Gastroesophageal sphincter (tissue), 4 donors: ENCODE data around the gene MCF2L2. TPM values are rescaled to one million over a fixed set of nuclear protein-coding genes. Genes with fewer than 3 reads are reported as not detected.

Experiments
- ATAC-seq: fragments of 150-250 bp; one replicate; pipeline ENCODE4 v1.9.1; 2016; ENCODE audit warnings: mild to moderate bottlenecking, moderate library complexity
- H3K27ac ChIP-seq, 4 donors: fragments of 200-600 bp; sonication (generic) in 3 of 4; 1 replicate in 3 of 4; 2 replicates in 1 of 4; pipeline ENCODE4 v1.5.1; 2016 to 2019
- H3K27me3 ChIP-seq: fragments of 200-600 bp; sonication (generic); one replicate; pipeline ENCODE4 v1.5.1; 2019
- H3K36me3 ChIP-seq, 2 donors: fragments of 200-600 bp; sonication (generic); one replicate each; pipeline ENCODE4 v1.5.1; 2019; ENCODE audit warnings: control low read depth in 1 of 2
- H3K4me1 ChIP-seq, 3 donors: fragments of 200-600 bp; sonication (generic); 1 replicate in 2 of 3; 2 replicates in 1 of 3; pipeline ENCODE4 v1.5.1; 2016 to 2019; ENCODE audit warnings: control low read depth in 2 of 3
- H3K4me3 ChIP-seq, 2 donors: fragments of 200-600 bp; sonication (generic); one replicate each; pipeline ENCODE4 v1.5.1; 2019; ENCODE audit warnings: mild to moderate bottlenecking in 1 of 2, moderate library complexity in 1 of 2
- H3K9me3 ChIP-seq, 3 donors: fragments of 200-600 bp; sonication (generic); one replicate each; pipeline ENCODE4 v1.5.1; 2017 to 2019; ENCODE audit warnings: control low read depth in 2 of 3
- CTCF ChIP-seq, 4 experiments: fragments of 200-600 bp in 2 of 4; fragments of 450-650 bp in 2 of 4; sonication (generic) in 1 of 4; IDR thresholded peaks; one replicate each; pipeline ENCODE4 v1.5.1; 2017 to 2019; ENCODE audit warnings: antibody characterized with exemption in 4 of 4, mild to moderate bottlenecking in 2 of 4, moderate library complexity in 2 of 4
- EP300 ChIP-seq: sonication (generic); formaldehyde crosslinking; IDR thresholded peaks from one replicate; pipeline ENCODE4 v1.6.1; 2017; ENCODE audit warnings: antibody characterized with exemption, mild to moderate bottlenecking
- POLR2A ChIP-seq, 2 donors: fragments of 450-650 bp; IDR thresholded peaks; one replicate each; pipeline ENCODE4 v1.6.1; 2017; ENCODE audit warnings: antibody characterized with exemption in 2 of 2, mild to moderate bottlenecking in 2 of 2, moderate library complexity in 1 of 2
- POLR2AphosphoS5 ChIP-seq: sonication (generic); formaldehyde crosslinking; IDR thresholded peaks from one replicate; pipeline ENCODE4 v1.6.1; 2017; ENCODE audit warnings: antibody characterized with exemption
- WGBS, 2 donors: methylation state at CpG; one replicate each; pipeline ENCODE4 v1.1.5; 2018; ENCODE audit warnings: low coverage in 1 of 2; 5-methylcytosine and 5-hydroxymethylcytosine counted together
- total RNA-seq, 4 donors: library from RNA; depleted of rRNA; stranded (reverse); fragments of >200 nt; gene quantifications; one replicate each; pipeline ENCODE4 v1.1.0, GENCODE V29; 2016

MCF2L2 gene
- total RNA-seq, 4 donors from 2014 or later = 0.67 to 4.0 (median 2.7) TPM

- Histone ChIP-seq H3K4me3 (no peak overlapping the region), H3K9me3 (no peaks in the 10 kb centered on the region), H3K36me3 (no peaks in the 10 kb centered on the region), H3K4me1 (no peaks in the 10 kb centered on the region), H3K27ac (no peak overlapping the region), H3K27me3 (no peaks in the 10 kb centered on the region)
- TF ChIP-seq CTCF (IDR thresholded peaks at IDR 0.05) = no peak
- no peak for TF ChIP-seq POLR2A (IDR thresholded peaks at IDR 0.05)
- no peak for TF ChIP-seq EP300
- no peak for TF ChIP-seq POLR2AphosphoS5
- ATAC-seq = no peak
- 52 to 79% methylated on average over 3 to 13 of the region's 13 CpGs for WGBS, 2 donors
These were observed 28.1 kb downstream of the MCF2L2 start for GRCh38 chr3:183400352-183400751.

- WGBS, 2 donors = 89 to 93% methylated on average over 3 to 4 of the region's 5 CpGs
- TF ChIP-seq EP300 (no peak), POLR2A (IDR thresholded peaks at IDR 0.05) (no peak), CTCF (IDR thresholded peaks at IDR 0.05) (no peak), POLR2AphosphoS5 (no peak)
- H3K36me3 ChIP-seq = no peaks in the 10 kb centered on the region
These were observed 31.6 kb downstream of the MCF2L2 start for GRCh38 chr3:183396662-183397391.

GRCh38 chr3:183394150-183394549 lies 34.3 kb downstream of the MCF2L2 start:
- no peaks in the 10 kb centered on the region for H3K36me3 ChIP-seq
- no peaks in the 10 kb centered on the region for H3K4me1 ChIP-seq
- H3K9me3 ChIP-seq = no peaks in the 10 kb centered on the region
- peaks cover 18% of the 10 kb centered on the region for H3K27me3 ChIP-seq
- no peak overlapping the region for H3K27ac ChIP-seq
- TF ChIP-seq CTCF (IDR thresholded peaks at IDR 0.05) (no peak), POLR2AphosphoS5 (no peak), EP300 (no peak), POLR2A (IDR thresholded peaks at IDR 0.05) (no peak)
- 75 to 85% methylated on average over 5 of the region's 6 CpGs for WGBS, 2 donors
- H3K4me3 ChIP-seq = no peak overlapping the region
- no peak for ATAC-seq

More at GRCh38 chr3:183396662-183397391, 31.6 kb downstream of the MCF2L2 start:
- Histone ChIP-seq H3K9me3 (no peaks in the 10 kb centered on the region), H3K27me3 (peaks cover 18% of the 10 kb centered on the region), H3K4me3 (no peak overlapping the region), H3K27ac (no peak overlapping the region), H3K4me1 (no peaks in the 10 kb centered on the region)
- no peak for ATAC-seq

GRCh38 chr3:183393625-183394024 lies 34.8 kb downstream of the MCF2L2 start:
- Histone ChIP-seq H3K4me3 (no peak overlapping the region), H3K9me3 (no peaks in the 10 kb centered on the region), H3K36me3 (no peaks in the 10 kb centered on the region), H3K27me3 (peaks cover 18% of the 10 kb centered on the region), H3K4me1 (no peaks in the 10 kb centered on the region), H3K27ac (no peak overlapping the region)
- ATAC-seq = no peak
- 63 to 90% methylated on average over 2 to 3 of the region's 4 CpGs for WGBS, 2 donors
- TF ChIP-seq POLR2A (IDR thresholded peaks at IDR 0.05) (no peak), POLR2AphosphoS5 (no peak), CTCF (IDR thresholded peaks at IDR 0.05) (no peak), EP300 (no peak)
